Keratinocyte (primary cell): ENCODE measurements around the gene GAMT. TPM values are rescaled to one million over a fixed set of nuclear protein-coding genes. Genes with fewer than 3 reads are reported as not detected.

Experiments
- DNase-seq: peaks from one replicate; pipeline ENCODE4 v3.0.0-alpha.2; 2011; ENCODE audit warnings: low read depth, missing footprints, low spot score
- FAIRE-seq: peaks from 2 replicates; lab custom pipeline; 2011; peaks lifted over from hg19 to GRCh38; lab: Jason Lieb, UNC
- H2AFZ ChIP-seq: 2 replicates; pipeline ENCODE4 v1.6.0; 2012; ENCODE audit warnings: low read length, control low read depth, inconsistent platforms; ENCODE audit not compliant: control insufficient read depth
- H3K27ac ChIP-seq: 2 replicates; pipeline ENCODE4 v1.5.1; 2011; ENCODE audit warnings: low read length; ENCODE audit not compliant: control insufficient read depth, insufficient read depth
- H3K27me3 ChIP-seq: 3 replicates; pipeline ENCODE4 v1.6.0; 2011; ENCODE audit warnings: low read length; ENCODE audit not compliant: control insufficient read depth, insufficient read depth; ENCODE audit errors: extremely low read depth
- H3K36me3 ChIP-seq, 2 experiments: 2 replicates in 1 of 2; 3 replicates in 1 of 2; pipeline ENCODE4 v1.5.1; 2011; ENCODE audit warnings: low read length in 2 of 2, mild to moderate bottlenecking in 1 of 2; ENCODE audit not compliant: control insufficient read depth in 2 of 2, insufficient read depth in 2 of 2; ENCODE audit errors: extremely low read depth in 1 of 2
- H3K4me1 ChIP-seq: 3 replicates; pipeline ENCODE4 v1.5.1; 2011; ENCODE audit warnings: low read length; ENCODE audit not compliant: control insufficient read depth, insufficient read depth; ENCODE audit errors: extremely low read depth
- H3K4me2 ChIP-seq: 3 replicates; pipeline ENCODE4 v1.6.0; 2011; ENCODE audit warnings: low read depth, low read length; ENCODE audit not compliant: control insufficient read depth, insufficient read depth; ENCODE audit errors: extremely low read depth
- H3K4me3 ChIP-seq, 3 experiments: fragments of 200-600 bp in 1 of 3; sonication (generic) in 1 of 3; 2 replicates in 2 of 3; 3 replicates in 1 of 3; pipeline ENCODE4 v1.5.1; 2011 to 2016; ENCODE audit warnings: low read length in 3 of 3, mild to moderate bottlenecking in 3 of 3, control low read depth in 2 of 3, inconsistent platforms in 1 of 3, low read depth in 1 of 3, mixed read lengths in 1 of 3, mixed run types in 1 of 3, moderate library complexity in 1 of 3; ENCODE audit not compliant: control insufficient read depth in 2 of 3, insufficient read depth in 2 of 3; ENCODE audit errors: extremely low read depth in 1 of 3
- H3K79me2 ChIP-seq: 2 replicates; pipeline ENCODE4 v1.6.0; 2012; ENCODE audit warnings: low read length; ENCODE audit not compliant: control insufficient read depth, insufficient read depth
- H3K9ac ChIP-seq: 3 replicates; pipeline ENCODE4 v1.6.0; 2011; ENCODE audit warnings: low read length; ENCODE audit not compliant: control insufficient read depth, insufficient read depth; ENCODE audit errors: extremely low read depth
- H3K9me1 ChIP-seq: 3 replicates; pipeline ENCODE4 v1.6.0; 2011; ENCODE audit warnings: low read length; ENCODE audit not compliant: control insufficient read depth, insufficient read depth; ENCODE audit errors: extremely low read depth
- H3K9me3 ChIP-seq: 2 replicates; pipeline ENCODE4 v1.5.1; 2012; ENCODE audit warnings: low read depth, low read length; ENCODE audit not compliant: control insufficient read depth
- H4K20me1 ChIP-seq: 3 replicates; pipeline ENCODE4 v1.6.0; 2011; ENCODE audit warnings: low read length; ENCODE audit not compliant: control insufficient read depth, insufficient read depth; ENCODE audit errors: extremely low read depth
- CTCF ChIP-seq, 3 experiments: IDR thresholded peaks in 1 of 3; conservative IDR thresholded peaks in 1 of 3; optimal IDR thresholded peaks in 1 of 3; 2 replicates in 2 of 3; 3 replicates in 1 of 3; pipeline versions ENCODE3 to v1.5.1; 2011; ENCODE audit warnings: low read length in 3 of 3, mild to moderate bottlenecking in 3 of 3, moderate library complexity in 2 of 3, control low read depth in 1 of 3, inconsistent platforms in 1 of 3; ENCODE audit not compliant: insufficient read depth in 2 of 3; ENCODE audit errors: extremely low read depth in 1 of 3
- EZH2 ChIP-seq: IDR thresholded peaks from one replicate; pipeline ENCODE4 v1.6.1; 2012; ENCODE audit warnings: inconsistent platforms, mild to moderate bottlenecking, low read length, moderate library complexity
- dilution Hi-C: fragments of 300-500 bp; cut with MboI; formaldehyde crosslinking; loops from one replicate; pipeline ENCODE4 v1.7.0; 2020; ENCODE audit warnings: low sequenced_read_pairs; ENCODE audit not compliant: extremely low pct_ligation_motif_present
- polyA plus RNA-seq, 5 experiments: library from polyadenylated mRNA; depleted of rRNA in 3 of 5; stranded (reverse) in 3 of 5; stranded (forward) in 1 of 5; unstranded in 1 of 5; fragments of >200 nt; gene quantifications; 1 replicate in 1 of 5; 2 replicates in 3 of 5; 3 replicates in 1 of 5; pipeline versions ENCODE4 v1.2.1 to v1.2.3, GENCODE V29; 2011 to 2012; ENCODE audit warnings: missing spikeins in 2 of 5, low read depth in 1 of 5, low replicate concordance in 1 of 5

The GAMT gene
- polyA plus RNA-seq, 1 donor (not counting 4 experiments of a cell fraction or from before 2014, with no cell fraction given): 5.7 TPM

GRCh38 chr19:1361601-1362386 is 39.5 kb downstream of the GAMT start:
- FAIRE-seq (no peak), DNase-seq (no peak)
- Histone ChIP-seq H3K79me2 (no peaks in the 10 kb centered on the region), H2AFZ (no peak overlapping the region), H3K4me1 (peaks cover 17% of the 10 kb centered on the region), H3K4me3 (no peak overlapping the region), H3K9me3 (no peaks in the 10 kb centered on the region), H3K9me1 (peaks cover 3% of the 10 kb centered on the region), H3K36me3 (peaks cover 30 to 39% of the 10 kb centered on the region in 2 experiments), H4K20me1 (no peaks in the 10 kb centered on the region), H3K4me2 (peak overlapping the region; percentile 69), H3K27me3 (no peaks in the 10 kb centered on the region), H3K9ac (no peak overlapping the region), H3K27ac (no peak overlapping the region)
- dilution Hi-C loops: no loop called here
- TF ChIP-seq CTCF (optimal IDR thresholded peaks at IDR 0.05 in 1 of 3, IDR thresholded peaks at IDR 0.05 in 1 of 3, conservative IDR thresholded peaks at IDR 0.05 in 1 of 3; ENCODE audit: extremely low read depth in 1 of 3, insufficient read depth in 2 of 3, low read length in 3 of 3): no peak
- no peak for TF ChIP-seq EZH2

- FAIRE-seq: no peak
- peaks cover 3% of the 10 kb centered on the region for H3K9me1 ChIP-seq
- H3K9me3 ChIP-seq: no peaks in the 10 kb centered on the region
- peak overlapping the region; percentile 69 for H3K4me2 ChIP-seq
- H3K36me3 ChIP-seq: peaks cover 27 to 39% of the 10 kb centered on the region in 2 experiments
- peak overlapping the region; percentile 19 for H3K9ac ChIP-seq
- H4K20me1 ChIP-seq: no peaks in the 10 kb centered on the region
- DNase-seq: no peak
- H2AFZ ChIP-seq: no peak overlapping the region
- dilution Hi-C loops: no loop called here
- H3K79me2 ChIP-seq: peaks cover 3% of the 10 kb centered on the region
- H3K4me1 ChIP-seq: peaks cover 23% of the 10 kb centered on the region
- TF ChIP-seq CTCF (optimal IDR thresholded peaks at IDR 0.05 in 1 of 3, IDR thresholded peaks at IDR 0.05 in 1 of 3, conservative IDR thresholded peaks at IDR 0.05 in 1 of 3; ENCODE audit: extremely low read depth in 1 of 3, insufficient read depth in 2 of 3, low read length in 3 of 3) (no peak), EZH2 (no peak)
- H3K27ac ChIP-seq: no peak overlapping the region
- H3K4me3 ChIP-seq: peak overlapping the region in 1 of 3 experiments; percentile 44
- no peaks in the 10 kb centered on the region for H3K27me3 ChIP-seq
Observed at GRCh38 chr19:1360818-1361461, 40.4 kb downstream of the GAMT start.
